Kidney epithelial cell (primary cell): ENCODE measurements around the gene ABHD5. TPM values are rescaled to one million over a fixed set of nuclear protein-coding genes. Genes with fewer than 3 reads are reported as not detected.

Source experiments
- DNase-seq: peaks from one replicate; pipeline ENCODE4 v3.0.0-alpha.2; 2010; ENCODE audit warnings: low read depth
- H3K27me3 ChIP-seq: 2 replicates; pipeline ENCODE4 v1.6.0; 2011; ENCODE audit warnings: low read length; ENCODE audit not compliant: control insufficient read depth, insufficient read depth
- H3K36me3 ChIP-seq: 2 replicates; pipeline ENCODE4 v1.5.1; 2011; ENCODE audit warnings: low read length; ENCODE audit not compliant: control insufficient read depth, insufficient read depth
- H3K4me3 ChIP-seq: 2 replicates; pipeline ENCODE4 v1.5.1; 2011; ENCODE audit warnings: low read depth, mild to moderate bottlenecking, control low read depth, low read length
- CTCF ChIP-seq: IDR thresholded peaks from 2 replicates; pipeline ENCODE4 v1.5.1; 2011; ENCODE audit warnings: mild to moderate bottlenecking, moderate library complexity, low read length, control low read depth, inconsistent platforms; ENCODE audit not compliant: insufficient read depth, poor library complexity, severe bottlenecking
- total RNA-seq: library from RNA; depleted of rRNA; stranded (reverse); fragments of >200 nt; gene quantifications from 2 replicates; pipeline ENCODE4 v1.2.3, GENCODE V29; 2015

Gene ABHD5
- 23.1 and 23.4 TPM in 2 replicates for total RNA-seq

DNA sequence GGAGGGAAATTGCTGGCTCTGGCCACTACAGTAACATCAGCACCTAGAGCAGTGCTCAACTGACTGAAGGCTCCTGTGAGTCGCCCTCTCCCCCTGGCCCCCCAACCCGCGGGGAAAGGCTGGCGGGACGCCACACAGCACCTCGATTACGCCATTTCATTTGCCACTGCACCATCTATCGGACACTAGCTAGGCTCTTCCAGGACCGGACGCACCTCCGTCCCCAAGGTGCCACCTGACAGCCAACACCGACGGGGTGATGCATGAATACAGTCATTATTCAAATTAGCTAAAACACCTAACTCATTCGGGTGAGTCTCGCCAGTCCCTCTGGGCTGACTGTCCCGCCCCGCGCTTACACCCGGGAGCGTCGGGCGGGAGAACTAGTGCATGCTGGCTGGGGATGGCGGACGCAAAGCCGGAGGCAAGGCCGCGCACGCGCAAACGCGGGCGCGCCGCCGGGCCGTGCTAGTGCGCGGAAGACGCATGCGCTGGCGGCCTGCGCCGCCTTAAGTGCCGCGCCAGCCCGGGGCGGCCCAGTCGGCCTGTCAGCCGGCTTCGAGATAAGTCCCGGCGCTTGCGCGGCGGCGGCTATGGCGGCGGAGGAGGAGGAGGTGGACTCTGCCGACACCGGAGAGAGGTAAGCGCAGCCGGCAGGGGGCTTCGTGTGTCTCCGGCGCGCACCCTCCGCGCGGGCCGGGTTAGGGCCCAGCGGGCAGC lies at the start of gene ABHD5:
Gene ABHD5, plus strand, starts transcription at position 539 of the 720 bp plus-strand sequence. Its CDS starts 55 bp downstream, at position 594.
- peak; percentile 83 for DNase-seq
- Histone ChIP-seq H3K4me3 (peak within 1 kb of the TSS; percentile 77), H3K27me3 (no peaks in the 10 kb centered on the region), H3K36me3 (no peaks in the 10 kb centered on the region)
- peak; percentile 27 for TF ChIP-seq CTCF

DNA sequence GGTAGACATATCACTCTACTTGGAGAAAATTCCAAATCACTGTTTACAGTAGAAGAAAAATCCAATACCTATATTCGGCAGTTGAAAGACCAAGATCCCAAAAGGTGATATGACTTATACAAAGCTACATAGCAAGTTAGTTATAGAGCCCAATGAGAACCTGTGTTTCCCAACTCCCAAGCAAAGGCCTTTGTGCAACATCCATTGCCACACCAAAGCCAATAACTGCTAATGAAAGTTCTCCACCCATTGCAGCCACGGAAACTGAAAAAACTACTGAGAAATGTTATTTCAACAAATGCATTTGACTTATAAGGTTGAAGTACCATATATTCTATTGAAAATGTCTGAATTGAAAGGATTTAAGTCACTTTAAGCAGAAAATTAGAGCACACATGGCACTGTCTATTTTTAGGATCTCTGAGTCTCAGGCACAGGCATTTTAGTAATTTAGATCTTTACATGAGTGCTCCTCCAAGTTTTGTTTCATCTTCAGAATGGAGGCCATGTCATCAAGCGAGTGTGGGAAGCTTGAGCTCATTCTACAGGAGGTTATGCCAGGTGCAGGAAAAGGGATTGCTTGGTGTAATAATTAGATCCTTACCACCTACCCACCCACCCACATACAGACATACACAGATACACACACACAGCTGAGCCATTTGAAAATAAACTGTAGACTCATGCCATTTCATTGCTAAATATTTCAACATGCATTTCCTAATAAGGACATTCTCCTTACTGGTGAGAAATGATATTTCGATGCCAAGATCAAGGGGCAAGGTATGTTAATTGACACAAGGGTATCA lies 49.2 kb upstream of the ABHD5 start:
- no peak for TF ChIP-seq CTCF
- Histone ChIP-seq H3K4me3 (no peak overlapping the region), H3K36me3 (no peaks in the 10 kb centered on the region), H3K27me3 (no peaks in the 10 kb centered on the region)
- DNase-seq, result no peak

- H3K27me3 ChIP-seq, result no peaks in the 10 kb centered on the region
- no peak for DNase-seq
- H3K4me3 ChIP-seq, result no peak overlapping the region
- H3K36me3 ChIP-seq, result no peaks in the 10 kb centered on the region
- TF ChIP-seq CTCF, result no peak
These were observed 46.3 kb upstream of the ABHD5 start for GRCh38 chr3:43644443-43644842.

- TF ChIP-seq CTCF, result no peak
- no peak overlapping the region for H3K4me3 ChIP-seq
- no peak for DNase-seq
- H3K36me3 ChIP-seq, result no peaks in the 10 kb centered on the region
- no peaks in the 10 kb centered on the region for H3K27me3 ChIP-seq
These were observed 43.2 kb upstream of the ABHD5 start for GRCh38 chr3:43647331-43648166.

DNA sequence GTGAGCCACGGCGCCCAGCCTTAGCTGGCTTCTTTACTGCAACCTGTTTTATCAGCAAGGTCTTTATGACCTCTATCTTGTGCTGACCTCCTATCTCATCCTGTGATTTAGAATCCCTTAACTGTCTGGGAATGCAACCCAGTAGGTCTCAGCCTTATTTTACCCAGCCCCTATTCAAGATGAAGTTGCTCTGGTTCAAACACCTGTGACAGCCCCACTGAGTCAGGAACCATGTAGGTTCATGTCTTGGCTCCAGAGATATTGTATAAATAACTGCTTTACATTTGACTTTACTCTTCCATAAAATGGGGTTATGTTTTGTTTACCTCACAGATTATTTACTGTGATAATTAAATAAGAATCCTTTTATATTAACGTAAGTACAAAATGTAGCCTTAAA lies 41.8 kb upstream of the ABHD5 start:
- DNase-seq, result no peak
- H3K27me3 ChIP-seq, result no peaks in the 10 kb centered on the region

More for the DNA sequence above, 41.8 kb upstream of the ABHD5 start:
- H3K36me3 ChIP-seq, result no peaks in the 10 kb centered on the region
- H3K4me3 ChIP-seq, result no peak overlapping the region
- TF ChIP-seq CTCF, result no peak
